Measurements from ENCODE around the gene ELL2. TPM values are rescaled to one million over a fixed set of nuclear protein-coding genes. Genes with fewer than 3 reads are reported as not detected.
A peak's percentile ranks its signal among the peaks of the same experiment; 100 is the strongest.
"Not testable (repeated sequence)": the region's sequence is repeated elsewhere in the genome, so short reads cannot be mapped to it uniquely, and the experiment has no call there.

ELL2 gene
- polyA plus RNA-seq, 3 donors: 9.7 to 17.0 (median 13.0) TPM

GRCh38 chr5:95874246-95874645 lies 87.4 kb downstream of the ELL2 start:
- no peak for DNase-seq (ENCODE audit: extremely low read depth in 1 of 11, low read depth in 9 of 11, low spot score in 4 of 11)

GRCh38 chr5:95873351-95873750 lies 88.3 kb downstream of the ELL2 start:
- no peak for DNase-seq (ENCODE audit: extremely low read depth in 1 of 11, low read depth in 9 of 11, low spot score in 4 of 11)

GRCh38 chr5:95872346-95873268 lies 89.0 kb downstream of the ELL2 start:
- DNase-seq (ENCODE audit: extremely low read depth in 1 of 11, low read depth in 9 of 11, low spot score in 4 of 11): no peak

GRCh38 chr5:95871146-95871806 lies 90.4 kb downstream of the ELL2 start:
- DNase-seq (ENCODE audit: extremely low read depth in 1 of 11, low read depth in 9 of 11, low spot score in 4 of 11): no peak

- no peak for DNase-seq (ENCODE audit: extremely low read depth in 1 of 11, low read depth in 9 of 11, low spot score in 4 of 11)
Measured at GRCh38 chr5:95870105-95870672, 91.5 kb downstream of the ELL2 start.

GRCh38 chr5:95869173-95869855 lies 92.3 kb downstream of the ELL2 start:
- not testable (repeated sequence) for DNase-seq (ENCODE audit: extremely low read depth in 1 of 11, low read depth in 9 of 11, low spot score in 4 of 11)

GRCh38 chr5:95868136-95868535 lies 93.5 kb downstream of the ELL2 start:
- no peak for DNase-seq (ENCODE audit: extremely low read depth in 1 of 11, low read depth in 9 of 11, low spot score in 4 of 11)

- no peak for DNase-seq (ENCODE audit: extremely low read depth in 1 of 11, low read depth in 9 of 11, low spot score in 4 of 11)
Measured at GRCh38 chr5:95866435-95867040, 95.1 kb downstream of the ELL2 start.

- no peak for DNase-seq (ENCODE audit: extremely low read depth in 1 of 11, low read depth in 9 of 11, low spot score in 4 of 11)
Measured at GRCh38 chr5:95864944-95865504, 96.6 kb downstream of the ELL2 start.

GRCh38 chr5:95864456-95864855 lies 97.2 kb downstream of the ELL2 start:
- DNase-seq (ENCODE audit: extremely low read depth in 1 of 11, low read depth in 9 of 11, low spot score in 4 of 11): no peak

- DNase-seq (ENCODE audit: extremely low read depth in 1 of 11, low read depth in 9 of 11, low spot score in 4 of 11): no peak
Measured at GRCh38 chr5:95863383-95863757, 98.3 kb downstream of the ELL2 start.

- peak in 3 of 11 donors; percentile 43 to 49 (median 45) for DNase-seq (ENCODE audit: extremely low read depth in 1 of 11, low read depth in 9 of 11, low spot score in 4 of 11)
Measured at GRCh38 chr5:95862671-95863382, 98.8 kb downstream of the ELL2 start.

- no peak for DNase-seq (ENCODE audit: extremely low read depth in 1 of 11, low read depth in 9 of 11, low spot score in 4 of 11)
Measured at GRCh38 chr5:95861864-95862561, 99.6 kb downstream of the ELL2 start.

GRCh38 chr5:95861221-95861863 lies 100.3 kb downstream of the ELL2 start:
- peak in 1 of 11 donors; percentile 27 for DNase-seq (ENCODE audit: extremely low read depth in 1 of 11, low read depth in 9 of 11, low spot score in 4 of 11)

- DNase-seq (ENCODE audit: extremely low read depth in 1 of 11, low read depth in 9 of 11, low spot score in 4 of 11): no peak
Measured at GRCh38 chr5:95859661-95860060, 102.0 kb downstream of the ELL2 start.

- peak; percentile 58 to 79 (median 71) for DNase-seq (ENCODE audit: extremely low read depth in 1 of 11, low read depth in 9 of 11, low spot score in 4 of 11)
Measured at GRCh38 chr5:95858661-95859595, 102.7 kb downstream of the ELL2 start.

Data from renal cortex interstitium (tissue), 11 donors.